LNCaP clone FGC (cell line): Measurements from ENCODE around the gene MAB21L3.

ENCODE experiments used
- DNase-seq: peaks from one replicate; pipeline ENCODE4 v3.0.0-alpha.2; 2011; ENCODE audit warnings: low read depth
- H3K4me3 ChIP-seq: 2 replicates; pipeline ENCODE4 v1.5.1; 2011; ENCODE audit warnings: mild to moderate bottlenecking, low read depth, low read length, control low read depth
- CTCF ChIP-seq: IDR thresholded peaks from 2 replicates; pipeline ENCODE4 v1.5.1; 2012; ENCODE audit warnings: mild to moderate bottlenecking; ENCODE audit not compliant: control insufficient read depth, insufficient read depth; ENCODE audit errors: extremely low read depth

The MAB21L3 gene

GRCh38 chr1:116110567-116111523 lies at the start of gene MAB21L3:
MAB21L3 (plus strand) TSS chr1:116111399; CDS start chr1:116112616, 1,217 bp downstream.
- H3K4me3 ChIP-seq, result peak within 1 kb of the TSS; percentile 32
- DNase-seq, result peak; percentile 19
- TF ChIP-seq CTCF, result no peak

GRCh38 chr1:116062201-116062600 lies 49.0 kb upstream of the MAB21L3 start:
- no peak overlapping the region for H3K4me3 ChIP-seq
- DNase-seq, result no peak
- TF ChIP-seq CTCF, result no peak

- no peak overlapping the region for H3K4me3 ChIP-seq
- no peak for TF ChIP-seq CTCF
- DNase-seq, result no peak
These were observed 46.6 kb upstream of the MAB21L3 start for GRCh38 chr1:116064616-116065015.

GRCh38 chr1:116066868-116067565 lies 44.2 kb upstream of the MAB21L3 start:
- DNase-seq, result no peak
- no peak for TF ChIP-seq CTCF
- H3K4me3 ChIP-seq, result no peak overlapping the region

DNA sequence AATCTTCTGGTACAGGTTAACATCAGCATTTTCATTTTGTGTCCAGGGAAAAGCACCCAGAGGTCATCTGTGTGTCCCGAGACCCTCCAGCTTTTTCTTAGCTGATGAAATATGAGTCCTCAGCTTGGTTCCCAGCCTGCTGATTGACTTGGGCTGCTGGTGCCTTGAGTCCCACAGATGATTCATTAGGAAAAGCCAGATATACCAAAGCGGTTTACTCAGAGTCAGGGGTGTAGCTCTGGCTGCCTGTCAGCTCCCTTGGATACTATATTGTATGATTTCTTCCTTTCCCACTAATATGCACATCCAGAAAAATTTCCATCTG lies 43.7 kb upstream of the MAB21L3 start:
- no peak for TF ChIP-seq CTCF
- no peak for DNase-seq
- H3K4me3 ChIP-seq, result no peak overlapping the region

DNA sequence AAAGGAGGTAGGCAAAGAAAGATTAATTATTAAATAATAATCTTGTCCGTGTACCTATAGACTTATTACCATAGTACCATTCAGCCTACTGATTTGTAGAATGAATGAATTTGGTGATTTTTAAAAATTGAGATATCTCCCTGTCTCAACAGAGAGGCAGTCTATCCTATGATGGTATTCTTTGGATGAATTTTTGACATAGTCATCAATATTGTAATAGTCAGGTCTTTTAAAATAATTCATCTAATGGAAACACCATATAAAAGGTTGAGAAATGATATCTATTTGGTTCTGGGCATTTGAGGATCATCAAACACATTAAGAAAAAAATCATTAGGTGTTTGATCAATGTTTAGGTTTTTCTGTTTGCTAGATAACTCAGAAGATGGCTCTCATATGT lies 35.6 kb upstream of the MAB21L3 start:
- TF ChIP-seq CTCF, result no peak
- H3K4me3 ChIP-seq, result no peak overlapping the region
- no peak for DNase-seq
